B cell (primary cell): ENCODE results near the gene GTF3A. TPM values are rescaled to one million over a fixed set of nuclear protein-coding genes. Genes with fewer than 3 reads are reported as not detected.

ENCODE experiments used
- ATAC-seq: fragments of 200-7000 bp; cut with Tn5 transposase; one replicate; pipeline ENCODE4 v1.10.0; 2021; ENCODE audit warnings: low read depth, mild to moderate bottlenecking, moderate number of reproducible peaks, moderate library complexity
- CTCF ChIA-PET: fragments of 350-600 bp; sonication (Branson Sonifier 250); formaldehyde crosslinking; loops from one replicate; lab custom pipeline; 2021; ENCODE audit warnings: antibody characterized with exemption, inconsistent platforms; lab: Charles Lee
- POLR2A ChIA-PET: fragments of 350-600 bp; sonication (Branson Sonifier 250); formaldehyde crosslinking; loops from one replicate; lab custom pipeline; 2021; ENCODE audit warnings: antibody characterized with exemption; lab: Charles Lee
- DNase-seq: peaks from one replicate; pipeline ENCODE4 v3.0.0; 2013
- H2AFZ ChIP-seq: 2 replicates; pipeline ENCODE4 v1.6.1; 2012; ENCODE audit warnings: mild to moderate bottlenecking, low read depth, low read length; ENCODE audit not compliant: insufficient read depth, poor library complexity, severe bottlenecking
- H3K27ac ChIP-seq, 2 donors: 1 replicate in 1 of 2; 2 replicates in 1 of 2; pipeline ENCODE4 v1.5.1; 2012 to 2013; ENCODE audit warnings: low read length in 2 of 2, mild to moderate bottlenecking in 2 of 2, moderate library complexity in 1 of 2
- H3K27me3 ChIP-seq, 4 experiments: fragments of 200-600 bp in 1 of 4; sonication (generic) in 1 of 4; replicated peaks in 1 of 4; 1 replicate in 2 of 4; 2 replicates in 2 of 4; pipeline versions ENCODE4 v1.6.1 to v1.7.0; 2013 to 2016; ENCODE audit warnings: low read length in 3 of 4, mild to moderate bottlenecking in 2 of 4, mixed read lengths in 1 of 4, moderate library complexity in 1 of 4; ENCODE audit not compliant: insufficient read depth in 4 of 4, control insufficient read depth in 3 of 4; ENCODE audit errors: control extremely low read depth in 1 of 4
- H3K36me3 ChIP-seq, 2 experiments: replicated peaks in 1 of 2; 1 replicate in 1 of 2; 2 replicates in 1 of 2; pipeline versions ENCODE4 v1.6.1 to v1.7.1; 2013; ENCODE audit warnings: low read length in 1 of 2; ENCODE audit not compliant: insufficient read depth in 2 of 2, control insufficient read depth in 1 of 2; ENCODE audit errors: control extremely low read depth in 1 of 2, extremely low read depth in 1 of 2
- H3K4me1 ChIP-seq, 2 donors: fragments of 200-600 bp in 1 of 2; sonication (generic) in 1 of 2; 1 replicate in 1 of 2; 2 replicates in 1 of 2; pipeline versions ENCODE4 v1.5.1 to v1.6.1; 2013 to 2017; ENCODE audit warnings: low read length in 2 of 2; ENCODE audit not compliant: control insufficient read depth in 2 of 2, insufficient read depth in 2 of 2
- H3K4me2 ChIP-seq: replicated peaks from 2 replicates; pipeline ENCODE3; 2012; ENCODE audit warnings: mild to moderate bottlenecking, low read depth, low read length; ENCODE audit not compliant: poor library complexity, severe bottlenecking
- H3K4me3 ChIP-seq, 5 experiments: fragments of 200-600 bp in 1 of 5; sonication (generic) in 1 of 5; 1 replicate in 3 of 5; 2 replicates in 2 of 5; pipeline versions ENCODE4 v1.5.1 to v1.7.0; 2011 to 2016; ENCODE audit warnings: low read length in 4 of 5, mild to moderate bottlenecking in 4 of 5, low read depth in 2 of 5, control low read depth in 1 of 5, moderate library complexity in 1 of 5; ENCODE audit not compliant: insufficient read depth in 1 of 5; ENCODE audit errors: control extremely low read depth in 1 of 5, extremely low read depth in 1 of 5
- H3K79me2 ChIP-seq: fragments of 200-600 bp; sonication (generic); one replicate; pipeline ENCODE4 v1.6.0; 2016; ENCODE audit warnings: low read length; ENCODE audit not compliant: control insufficient read depth, insufficient read depth
- H3K9ac ChIP-seq: fragments of 200-600 bp; sonication (generic); 2 replicates; pipeline ENCODE4 v1.6.1; 2017; ENCODE audit warnings: mild to moderate bottlenecking, low read length, moderate library complexity
- H3K9me3 ChIP-seq, 3 donors: one replicate each; pipeline versions ENCODE4 v1.6.1 to v1.7.1; 2013; ENCODE audit warnings: low read length in 2 of 3; ENCODE audit not compliant: control insufficient read depth in 2 of 3, insufficient read depth in 1 of 3; ENCODE audit errors: control extremely low read depth in 1 of 3
- H4K20me1 ChIP-seq: 2 replicates; pipeline ENCODE4 v1.6.0; 2012; ENCODE audit warnings: mild to moderate bottlenecking, low read length; ENCODE audit not compliant: insufficient read depth, control insufficient read depth, poor library complexity, severe bottlenecking
- H3K27ac Mint-ChIP-seq: one replicate; pipeline ENCODE4 v1.8.0; 2021; ENCODE audit warnings: mixed read lengths
- H3K27me3 Mint-ChIP-seq: one replicate; pipeline ENCODE4 v1.8.0; 2021; ENCODE audit warnings: mixed read lengths
- H3K4me1 Mint-ChIP-seq: one replicate; pipeline ENCODE4 v1.8.0; 2021; ENCODE audit warnings: mixed read lengths
- H3K4me3 Mint-ChIP-seq: one replicate; pipeline ENCODE4 v1.8.0; 2021; ENCODE audit warnings: mixed read lengths
- H3K9me3 Mint-ChIP-seq: one replicate; pipeline ENCODE4 v1.8.0; 2022; ENCODE audit warnings: mixed read lengths; ENCODE audit not compliant: insufficient read depth
- CTCF ChIP-seq: fragments of 200-600 bp; IDR thresholded peaks from one replicate; pipeline ENCODE4 v1.8.0; 2022; ENCODE audit warnings: antibody characterized with exemption, mild to moderate bottlenecking
- EZH2 ChIP-seq: IDR thresholded peaks from 2 replicates; pipeline ENCODE4 v1.6.1; 2012; ENCODE audit warnings: borderline replicate concordance, low read depth, mild to moderate bottlenecking, moderate library complexity, low read length; ENCODE audit not compliant: insufficient read depth, poor library complexity, severe bottlenecking
- WGBS: methylation state at CpG from one replicate; pipeline ENCODE4 v1.1.5; 2013; ENCODE audit warnings: missing lambda C conversion rate; ENCODE audit not compliant: insufficient coverage; 5-methylcytosine and 5-hydroxymethylcytosine counted together
- intact Hi-C: fragments of 100-400 bp; cut with micrococcal nuclease; formaldehyde crosslinking; loops from one replicate; pipeline ENCODE4 v1.10.0; 2022
- polyA plus RNA-seq: library from polyadenylated mRNA; depleted of rRNA; stranded (reverse); fragments of >200 nt; gene quantifications from 2 replicates; pipeline ENCODE4 v1.2.3, GENCODE V29; 2012
- total RNA-seq, 2 donors: library from RNA; stranded (reverse); fragments of 120-200 nt in 1 of 2; gene quantifications; 1 replicate in 1 of 2; 2 replicates in 1 of 2; pipeline versions ENCODE4 v1.2.3 to v1.2.4, GENCODE V29; 2013 to 2022

The GTF3A gene
- total and polyA plus RNA-seq, 2 donors (not counting 1 experiment from before 2014, with no cell fraction given), result 122 to 169 TPM

- Histone ChIP-seq H3K4me1 (peaks cover 55 to 56% of the 10 kb centered on the region in 2 donors), H3K4me3 (peak overlapping the region; percentile 71 to 94 (median 90)), H3K79me2 (peaks cover 22% of the 10 kb centered on the region), H3K9ac (peak overlapping the region; percentile 92), H3K9me3 (peaks cover 0 to 4% (median 0%) of the 10 kb centered on the region in 3 donors), H3K27me3 (no peaks in the 10 kb centered on the region), H3K27ac (peak overlapping the region; percentile 92 to 98), H3K36me3 (no peaks in the 10 kb centered on the region), H3K4me2 (peak overlapping the region; percentile 92), H4K20me1 (no peaks in the 10 kb centered on the region), H2AFZ (peak overlapping the region; percentile 85)
- WGBS, result 0% methylated on average over 28 of the region's 34 CpGs
- no peaks in the 10 kb centered on the region for H3K9me3 Mint-ChIP-seq
- H3K4me3 Mint-ChIP-seq, result peak overlapping the region; percentile 94
- DNase-seq (no peak), ATAC-seq (no peak)
- H3K27ac Mint-ChIP-seq, result peak overlapping the region; percentile 98
- TF ChIP-seq CTCF (no peak), EZH2 (no peak)
- POLR2A ChIA-PET, result interaction anchor here (0.8 to 5.5 kb wide), 6 partner anchors 9 to 169 kb away, joined by 3 to 106 read pairs (median 6); partner anchors contain the start of genes GTF3A and LNX2
- peaks cover 59% of the 10 kb centered on the region for H3K4me1 Mint-ChIP-seq
- CTCF ChIA-PET, result interaction anchor here (0.7 to 6.7 kb wide), 10 partner anchors 9 to 170 kb away, joined by 3 to 75 read pairs (median 3); partner anchors contain the start of genes GTF3A, LNX2 and POLR1D
- intact Hi-C loops, result loop anchor here (1.0 to 5.0 kb wide), 6 partner anchors 25 to 1208 kb away; partner anchors contain the start of genes CDK8, LNX2 and POMP
- H3K27me3 Mint-ChIP-seq, result no peaks in the 10 kb centered on the region
Measured at GRCh38 chr13:27450921-27451471, 26.6 kb downstream of the GTF3A start.
